NOMO-1 treated with dmso at 0.1 percent for 144 hours (cell line): Measurements from ENCODE around the gene MAP3K2.

Experiments used
- DNase-seq: peaks from one replicate; lab custom pipeline; 2025; ENCODE audit not compliant: unreplicated experiment; lab: John Stamatoyannopoulos, UW

Gene MAP3K2

DNA sequence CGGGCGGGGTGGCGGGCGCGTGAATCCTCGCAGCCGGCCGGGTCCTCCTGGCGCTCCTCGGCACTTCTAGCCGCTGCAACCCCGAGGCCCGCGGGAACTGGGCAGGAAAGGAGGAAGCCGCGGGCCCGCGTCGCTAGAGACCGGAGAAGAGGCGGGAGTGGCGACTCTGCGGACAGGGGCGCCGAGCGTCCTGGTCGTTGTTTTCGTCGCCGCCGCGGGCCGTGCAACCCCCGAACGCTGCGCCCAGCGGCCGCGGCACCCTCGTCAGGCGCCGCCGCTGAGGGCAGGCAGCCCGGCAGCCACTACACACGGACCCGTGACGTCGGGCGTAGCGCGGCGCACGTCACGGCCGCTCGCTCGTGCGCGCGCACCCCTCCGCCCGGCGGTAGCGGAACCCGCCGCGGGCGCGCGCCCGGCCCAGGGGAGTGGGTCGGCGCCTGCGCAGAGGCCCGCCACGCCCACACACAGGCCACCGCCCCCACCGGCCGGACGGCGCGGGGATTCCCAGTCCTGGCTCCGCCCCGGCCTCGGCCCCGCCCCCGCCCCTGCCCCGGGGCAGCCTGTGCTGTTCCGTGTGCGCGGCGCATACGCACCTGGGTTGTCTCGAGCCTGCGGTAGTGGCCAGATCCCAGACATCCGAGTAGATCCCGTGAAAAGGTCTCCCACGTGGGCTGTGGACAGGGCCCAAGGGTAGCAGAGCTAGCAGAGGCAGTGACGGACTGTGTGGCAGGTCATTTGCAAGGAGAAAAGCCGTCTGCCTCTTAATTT is at the start of gene MAP3K2:
Gene MAP3K2 (minus strand): TSS at position 321 of the 768 bp plus-strand sequence. CDS start 44,846 bp downstream, outside the sequence.
- DNase-seq = peak; percentile 67

DNA sequence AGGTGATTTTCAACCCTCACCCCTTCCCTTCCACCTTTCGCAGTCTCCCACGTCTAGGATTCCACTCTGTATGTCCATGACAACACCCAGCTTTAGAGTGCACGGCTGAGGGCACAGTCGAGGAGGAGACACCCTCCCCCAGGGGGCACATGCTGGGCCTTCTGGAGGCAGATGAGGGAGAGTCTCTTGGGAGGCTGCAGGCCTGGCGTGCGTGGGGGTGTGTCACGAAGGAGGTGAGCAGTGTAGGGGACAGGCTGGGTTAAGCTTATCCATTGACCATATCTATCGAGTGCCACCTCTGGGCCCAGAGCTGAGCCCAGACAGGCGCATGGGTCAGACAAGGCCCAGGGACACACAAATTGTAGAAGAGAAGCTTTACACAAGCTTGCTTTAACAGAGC is 49.3 kb upstream of the MAP3K2 start:
- no peak for DNase-seq

- DNase-seq = no peak
Observed at GRCh38 chr2:127434515-127434914, 46.7 kb upstream of the MAP3K2 start.

DNA sequence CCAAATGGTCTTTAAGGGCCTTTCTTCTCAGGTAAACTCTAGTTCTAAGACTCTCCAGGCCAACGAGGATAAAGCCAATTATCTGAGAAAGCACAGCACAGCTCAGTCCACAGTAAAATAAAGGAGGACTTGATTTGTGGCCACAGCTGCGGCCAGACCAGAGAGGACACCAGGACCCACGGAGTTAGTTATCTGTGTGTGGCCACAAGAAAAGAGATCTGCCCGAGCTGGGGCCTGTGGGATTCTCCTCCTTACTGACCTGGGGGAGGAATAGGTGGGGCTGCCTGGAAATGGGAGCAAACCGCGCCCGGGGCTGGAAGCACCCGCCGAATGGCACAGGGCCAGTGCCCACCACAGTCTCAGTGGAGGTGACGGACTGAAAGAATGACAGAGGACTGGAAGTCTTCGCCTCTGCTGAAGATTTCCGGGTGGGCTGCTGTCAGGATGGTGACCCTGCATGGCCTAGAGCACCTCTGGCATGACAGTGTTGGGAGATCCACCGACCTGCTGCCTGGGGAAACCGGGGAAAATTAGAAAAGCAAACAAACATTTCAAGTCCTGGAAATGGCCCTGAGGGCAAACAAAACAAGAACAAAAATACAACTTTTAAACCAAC is 43.7 kb upstream of the MAP3K2 start:
- no peak for DNase-seq

GRCh38 chr2:127429844-127430425 is 42.2 kb upstream of the MAP3K2 start:
- no peak for DNase-seq

DNA sequence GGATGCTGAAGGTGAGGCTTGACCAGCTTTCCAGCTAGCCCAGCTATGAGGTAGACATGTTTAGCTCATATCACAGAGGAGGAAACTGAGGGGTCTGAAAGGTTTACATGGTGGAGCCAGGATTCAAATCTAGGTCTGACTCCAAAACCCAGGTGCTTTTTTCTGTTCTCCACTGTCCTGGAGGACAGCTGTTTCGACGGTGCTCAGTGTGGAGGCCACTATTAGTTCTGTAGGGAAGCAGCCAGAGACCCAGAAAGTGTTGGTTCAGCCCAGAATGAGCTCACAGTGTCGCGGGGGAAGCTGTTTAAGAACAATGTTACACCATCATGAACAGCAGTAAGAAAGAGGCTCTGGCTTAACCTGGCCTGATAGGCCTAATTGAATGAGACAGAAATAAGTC is 41.5 kb upstream of the MAP3K2 start:
- no peak for DNase-seq

- DNase-seq = no peak
Observed at GRCh38 chr2:127428815-127429109, 41.0 kb upstream of the MAP3K2 start.

DNA sequence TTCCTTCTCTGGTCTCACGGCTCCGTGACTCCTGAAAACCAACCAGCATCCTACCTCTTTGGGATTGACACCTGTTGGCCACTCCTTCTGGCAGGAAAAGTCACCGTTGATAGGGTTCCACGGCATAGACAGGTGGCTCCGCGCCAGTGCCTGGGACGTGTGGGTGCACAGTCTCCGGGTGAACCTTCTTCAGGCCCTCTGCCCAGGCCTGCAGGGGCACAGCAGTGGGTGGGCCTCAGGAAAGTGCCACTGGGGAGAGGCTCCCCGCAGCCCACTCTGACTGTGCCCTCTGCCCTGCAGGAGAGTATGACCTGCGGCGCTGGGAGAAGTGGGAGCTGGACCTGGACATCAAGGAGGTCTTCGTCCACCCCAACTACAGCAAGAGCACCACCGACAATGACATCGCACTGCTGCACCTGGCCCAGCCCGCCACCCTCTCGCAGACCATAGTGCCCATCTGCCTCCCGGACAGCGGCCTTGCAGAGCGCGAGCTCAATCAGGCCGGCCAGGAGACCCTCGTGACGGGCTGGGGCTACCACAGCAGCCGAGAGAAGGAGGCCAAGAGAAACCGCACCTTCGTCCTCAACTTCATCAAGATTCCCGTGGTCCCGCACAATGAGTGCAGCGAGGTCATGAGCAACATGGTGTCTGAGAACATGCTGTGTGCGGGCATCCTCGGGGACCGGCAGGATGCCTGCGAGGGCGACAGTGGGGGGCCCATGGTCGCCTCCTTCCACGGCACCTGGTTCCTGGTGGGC is 40.5 kb upstream of the MAP3K2 start:
- DNase-seq = no peak

GRCh38 chr2:127427376-127428056 is 39.7 kb upstream of the MAP3K2 start:
- DNase-seq = no peak

DNA sequence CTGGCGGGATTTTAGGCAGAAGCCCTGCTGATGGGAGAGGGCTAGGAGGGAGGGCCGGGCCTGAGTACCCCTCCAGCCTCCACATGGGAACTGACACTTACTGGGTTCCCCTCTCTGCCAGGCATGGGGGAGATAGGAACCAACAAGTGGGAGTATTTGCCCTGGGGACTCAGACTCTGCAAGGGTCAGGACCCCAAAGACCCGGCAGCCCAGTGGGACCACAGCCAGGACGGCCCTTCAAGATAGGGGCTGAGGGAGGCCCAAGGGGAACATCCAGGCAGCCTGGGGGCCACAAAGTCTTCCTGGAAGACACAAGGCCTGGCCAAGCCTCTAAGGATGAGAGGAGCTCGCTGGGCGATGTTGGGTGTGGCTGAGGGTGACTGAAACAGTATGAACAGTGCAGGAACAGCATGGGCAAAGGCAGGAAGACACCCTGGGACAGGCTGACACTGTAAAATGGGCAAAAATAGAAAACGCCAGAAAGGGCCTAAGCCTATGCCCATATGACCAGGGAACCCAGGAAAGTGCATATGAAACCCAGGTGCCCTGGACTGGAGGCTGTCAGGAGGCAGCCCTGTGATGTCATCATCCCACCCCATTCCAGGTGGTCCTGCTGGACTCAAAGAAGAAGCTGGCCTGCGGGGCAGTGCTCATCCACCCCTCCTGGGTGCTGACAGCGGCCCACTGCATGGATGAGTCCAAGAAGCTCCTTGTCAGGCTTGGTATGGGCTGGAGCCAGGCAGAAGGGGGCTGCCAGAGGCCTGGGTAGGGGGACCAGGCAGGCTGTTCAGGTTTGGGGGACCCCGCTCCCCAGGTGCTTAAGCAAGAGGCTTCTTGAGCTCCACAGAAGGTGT is 39.0 kb upstream of the MAP3K2 start:
- DNase-seq = no peak

- no peak for DNase-seq
Observed at GRCh38 chr2:127425540-127426490, 38.0 kb upstream of the MAP3K2 start.

- no peak for DNase-seq
Observed at GRCh38 chr2:127424598-127425520, 37.1 kb upstream of the MAP3K2 start.

DNA sequence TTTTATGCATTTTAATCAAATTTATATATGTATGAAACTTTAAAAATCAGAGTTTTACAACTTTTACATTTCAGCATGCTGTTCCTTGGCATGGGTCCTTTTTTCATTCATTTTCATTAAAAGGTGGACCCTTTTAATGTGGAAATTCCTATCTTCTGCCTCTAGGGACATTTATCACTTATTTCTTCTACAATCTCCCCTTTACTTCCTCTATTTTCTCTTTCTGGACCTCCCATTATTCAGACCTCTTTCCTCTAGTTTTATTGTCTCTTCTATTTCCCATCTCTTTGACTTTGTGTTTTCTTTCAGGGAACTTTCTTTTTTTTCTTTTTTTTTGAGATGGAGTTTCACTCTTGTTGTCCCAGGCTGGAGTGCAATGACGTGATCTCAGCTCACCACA is 36.1 kb upstream of the MAP3K2 start:
- DNase-seq = peak; percentile 25

DNA sequence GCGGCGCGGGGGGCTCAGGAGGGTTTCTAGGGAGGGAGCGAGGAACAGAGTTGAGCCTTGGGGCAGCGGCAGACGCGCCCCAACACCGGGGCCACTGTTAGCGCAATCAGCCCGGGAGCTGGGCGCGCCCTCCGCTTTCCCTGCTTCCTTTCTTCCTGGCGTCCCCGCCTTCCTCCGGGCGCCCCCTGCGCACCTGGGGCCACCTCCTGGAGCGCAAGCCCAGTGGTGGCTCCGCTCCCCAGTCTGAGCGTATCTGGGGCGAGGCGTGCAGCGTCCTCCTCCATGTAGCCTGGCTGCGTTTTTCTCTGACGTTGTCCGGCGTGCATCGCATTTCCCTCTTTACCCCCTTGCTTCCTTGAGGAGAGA is 35.7 kb upstream of the MAP3K2 start:
- no peak for DNase-seq

GRCh38 chr2:127422559-127423477 is 35.0 kb upstream of the MAP3K2 start:
- DNase-seq = peak; percentile 57

DNA sequence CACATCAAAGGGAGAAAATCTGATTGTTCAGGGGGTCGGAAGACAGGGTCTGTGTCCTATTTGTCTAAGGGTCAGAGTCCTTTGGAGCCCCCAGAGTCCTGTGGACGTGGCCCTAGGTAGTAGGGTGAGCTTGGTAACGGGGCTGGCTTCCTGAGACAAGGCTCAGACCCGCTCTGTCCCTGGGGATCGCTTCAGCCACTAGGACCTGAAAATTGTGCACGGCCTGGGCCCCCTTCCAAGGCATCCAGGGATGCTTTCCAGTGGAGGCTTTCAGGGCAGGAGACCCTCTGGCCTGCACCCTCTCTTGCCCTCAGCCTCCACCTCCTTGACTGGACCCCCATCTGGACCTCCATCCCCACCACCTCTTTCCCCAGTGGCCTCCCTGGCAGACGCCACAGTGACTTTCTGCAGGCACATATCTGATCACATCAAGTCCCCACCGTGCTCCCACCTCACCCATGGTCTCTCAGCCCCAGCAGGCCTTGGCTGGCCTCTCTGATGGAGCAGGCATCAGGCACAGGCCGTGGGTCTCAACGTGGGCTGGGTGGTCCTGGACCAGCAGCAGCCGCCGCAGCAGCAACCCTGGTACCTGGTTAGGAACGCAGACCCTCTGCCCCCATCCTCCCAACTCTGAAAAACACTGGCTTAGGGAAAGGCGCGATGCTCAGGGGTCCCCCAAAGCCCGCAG is 34.2 kb upstream of the MAP3K2 start:
- DNase-seq = no peak
